Neural cell (in vitro differentiated cells): ENCODE measurements around the gene SPINK2. TPM values are rescaled to one million over a fixed set of nuclear protein-coding genes. Genes with fewer than 3 reads are reported as not detected.

ENCODE experiments used
- H2AFZ ChIP-seq: fragments of 200-600, 300-800 bp; sonication (generic), shearing (Covaris generic); 2 replicates; pipeline ENCODE4 v1.6.0; 2014; ENCODE audit warnings: low read depth, mild to moderate bottlenecking, antibody characterized with exemption, low read length, moderate library complexity
- H3F3A ChIP-seq: fragments of 200-600 bp; shearing (Covaris generic); 2 replicates; pipeline ENCODE4 v1.6.1; 2016; ENCODE audit warnings: mild to moderate bottlenecking, moderate library complexity, mixed read lengths, antibody characterized with exemption, low read length; ENCODE audit not compliant: insufficient read depth, poor library complexity, severe bottlenecking
- H3K27ac ChIP-seq: fragments of 200-600, 300-800 bp; sonication (generic), shearing (Covaris generic); 2 replicates; pipeline ENCODE4 v1.5.1; 2014; ENCODE audit warnings: mild to moderate bottlenecking, low read length, moderate library complexity
- H3K27me3 ChIP-seq: fragments of 300-800, 200-600 bp; sonication (generic), shearing (Covaris generic); 2 replicates; pipeline ENCODE4 v1.6.0; 2014; ENCODE audit warnings: mild to moderate bottlenecking, low read depth, low read length, moderate library complexity; ENCODE audit not compliant: insufficient read depth
- H3K36me3 ChIP-seq: fragments of 300-800, 200-600 bp; sonication (generic), shearing (Covaris generic); 2 replicates; pipeline ENCODE4 v1.5.1; 2014; ENCODE audit warnings: mild to moderate bottlenecking, antibody characterized with exemption, low read length, moderate library complexity; ENCODE audit not compliant: insufficient read depth
- H3K4me2 ChIP-seq: fragments of 300-800, 200-600 bp; sonication (generic), shearing (Covaris generic); 2 replicates; pipeline ENCODE4 v1.6.0; 2014; ENCODE audit warnings: mild to moderate bottlenecking, low read length
- H3K4me3 ChIP-seq: fragments of 300-800, 200-600 bp; sonication (generic), shearing (Covaris generic); 2 replicates; pipeline ENCODE4 v1.5.1; 2014; ENCODE audit warnings: mild to moderate bottlenecking, low read length, moderate library complexity
- H3K79me2 ChIP-seq: fragments of 200-600 bp; shearing (Covaris generic); replicated peaks from 2 replicates; pipeline ENCODE4 v1.6.0; 2014; ENCODE audit warnings: mild to moderate bottlenecking, low read length, moderate library complexity; ENCODE audit not compliant: insufficient read depth
- H3K9ac ChIP-seq: fragments of 300-800, 200-600 bp; sonication (generic), shearing (Covaris generic); 2 replicates; pipeline ENCODE4 v1.6.1; 2016; ENCODE audit warnings: mild to moderate bottlenecking, low read length, mixed read lengths
- H3K9me2 ChIP-seq: fragments of 200-600 bp; shearing (Covaris generic); 2 replicates; pipeline ENCODE4 v1.6.1; 2016; ENCODE audit warnings: mild to moderate bottlenecking, low read length, mixed read lengths; ENCODE audit not compliant: insufficient read depth
- H3K9me3 ChIP-seq: fragments of 200-600, 300-800 bp; sonication (generic), shearing (Covaris generic); 2 replicates; pipeline ENCODE4 v1.6.1; 2016; ENCODE audit warnings: mild to moderate bottlenecking, mixed run types, low read length, moderate library complexity, mixed read lengths
- H4K20me1 ChIP-seq: fragments of 200-600 bp; shearing (Covaris generic); 2 replicates; pipeline ENCODE4 v1.6.1; 2016; ENCODE audit warnings: mild to moderate bottlenecking, mixed run types; ENCODE audit not compliant: insufficient read depth
- EP300 ChIP-seq: fragments of 450-650 bp; conservative IDR thresholded peaks from 2 replicates; pipeline ENCODE4 v1.6.1; 2014; ENCODE audit warnings: antibody characterized with exemption, mild to moderate bottlenecking, moderate library complexity; ENCODE audit not compliant: poor library complexity, severe bottlenecking
- EZH2 ChIP-seq: fragments of 200-600, 300-800 bp; shearing (Covaris generic), sonication (generic); IDR thresholded peaks from 2 replicates; pipeline ENCODE4 v1.6.1; 2014; ENCODE audit warnings: antibody characterized with exemption, low read length, borderline replicate concordance, mild to moderate bottlenecking; ENCODE audit not compliant: insufficient read depth, poor library complexity, severe bottlenecking
- MXI1 ChIP-seq: fragments of 450-650 bp; conservative IDR thresholded peaks from 2 replicates; pipeline ENCODE4 v1.6.1; 2014; ENCODE audit warnings: antibody characterized with exemption, mild to moderate bottlenecking; ENCODE audit not compliant: poor library complexity, severe bottlenecking
- POLR2AphosphoS5 ChIP-seq: IDR thresholded peaks from 2 replicates; pipeline ENCODE4 v1.6.1; 2012
- RAD21 ChIP-seq: fragments of 450-650 bp; conservative IDR thresholded peaks from 2 replicates; pipeline ENCODE4 v1.6.1; 2014; ENCODE audit warnings: antibody characterized with exemption, mild to moderate bottlenecking, moderate library complexity
- REST ChIP-seq: IDR thresholded peaks from 2 replicates; pipeline ENCODE4 v1.6.1; 2012; ENCODE audit warnings: borderline replicate concordance
- SMC3 ChIP-seq: fragments of 450-650 bp; conservative IDR thresholded peaks from 2 replicates; pipeline ENCODE4 v1.6.1; 2014; ENCODE audit warnings: antibody characterized with exemption, mild to moderate bottlenecking, moderate library complexity; ENCODE audit not compliant: poor library complexity
- TAF1 ChIP-seq: IDR thresholded peaks from 2 replicates; pipeline ENCODE4 v1.6.1; 2012; ENCODE audit warnings: low read depth
- polyA plus RNA-seq: library from polyadenylated mRNA; depleted of rRNA; stranded (reverse); fragments of >200 nt; gene quantifications from 2 replicates; pipeline ENCODE4 v1.2.3, GENCODE V29; 2014
- TF ChIP-seq, protein P1 (sequence below): fragments of 450-650 bp; IDR thresholded peaks from 2 replicates; pipeline ENCODE4 v1.5.1; 2014; ENCODE audit warnings: antibody characterized with exemption, mild to moderate bottlenecking, moderate library complexity; ENCODE audit not compliant: poor library complexity, severe bottlenecking

SPINK2 gene
- polyA plus RNA-seq, 1 donor from 2014 or later: 1.4 TPM

GRCh38 chr4:56843421-56843899 lies 22.0 kb upstream of the SPINK2 start:
- H3F3A ChIP-seq: no peaks in the 10 kb centered on the region
- no peaks in the 10 kb centered on the region for H3K79me2 ChIP-seq
- no peaks in the 10 kb centered on the region for H3K27me3 ChIP-seq
- H3K9me2 ChIP-seq: no peaks in the 10 kb centered on the region
- no peaks in the 10 kb centered on the region for H4K20me1 ChIP-seq
- H3K27ac ChIP-seq: no peak overlapping the region
- TF ChIP-seq EZH2 (no peak), SMC3 (no peak), MXI1 (no peak), RAD21 (no peak), TAF1 (no peak), POLR2AphosphoS5 (no peak), EP300 (no peak), REST (no peak)
- TF ChIP-seq, protein P1, sequence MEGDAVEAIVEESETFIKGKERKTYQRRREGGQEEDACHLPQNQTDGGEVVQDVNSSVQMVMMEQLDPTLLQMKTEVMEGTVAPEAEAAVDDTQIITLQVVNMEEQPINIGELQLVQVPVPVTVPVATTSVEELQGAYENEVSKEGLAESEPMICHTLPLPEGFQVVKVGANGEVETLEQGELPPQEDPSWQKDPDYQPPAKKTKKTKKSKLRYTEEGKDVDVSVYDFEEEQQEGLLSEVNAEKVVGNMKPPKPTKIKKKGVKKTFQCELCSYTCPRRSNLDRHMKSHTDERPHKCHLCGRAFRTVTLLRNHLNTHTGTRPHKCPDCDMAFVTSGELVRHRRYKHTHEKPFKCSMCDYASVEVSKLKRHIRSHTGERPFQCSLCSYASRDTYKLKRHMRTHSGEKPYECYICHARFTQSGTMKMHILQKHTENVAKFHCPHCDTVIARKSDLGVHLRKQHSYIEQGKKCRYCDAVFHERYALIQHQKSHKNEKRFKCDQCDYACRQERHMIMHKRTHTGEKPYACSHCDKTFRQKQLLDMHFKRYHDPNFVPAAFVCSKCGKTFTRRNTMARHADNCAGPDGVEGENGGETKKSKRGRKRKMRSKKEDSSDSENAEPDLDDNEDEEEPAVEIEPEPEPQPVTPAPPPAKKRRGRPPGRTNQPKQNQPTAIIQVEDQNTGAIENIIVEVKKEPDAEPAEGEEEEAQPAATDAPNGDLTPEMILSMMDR: no peak
- H3K36me3 ChIP-seq: no peaks in the 10 kb centered on the region
- H2AFZ ChIP-seq: no peak overlapping the region
- no peaks in the 10 kb centered on the region for H3K9me3 ChIP-seq
- H3K4me2 ChIP-seq: no peak overlapping the region
- H3K4me3 ChIP-seq: no peak overlapping the region
- no peak overlapping the region for H3K9ac ChIP-seq

GRCh38 chr4:56840559-56840958 lies 19.1 kb upstream of the SPINK2 start:
- TF ChIP-seq MXI1 (no peak), EP300 (no peak), EZH2 (no peak), SMC3 (no peak), REST (no peak), RAD21 (no peak), POLR2AphosphoS5 (no peak), TAF1 (no peak)
- TF ChIP-seq, protein P1: no peak
- H2AFZ ChIP-seq: no peak overlapping the region
- no peaks in the 10 kb centered on the region for H3F3A ChIP-seq

More at GRCh38 chr4:56840559-56840958, 19.1 kb upstream of the SPINK2 start:
- no peak overlapping the region for H3K4me2 ChIP-seq
- H3K4me3 ChIP-seq: no peak overlapping the region
- H4K20me1 ChIP-seq: no peaks in the 10 kb centered on the region
- no peaks in the 10 kb centered on the region for H3K9me2 ChIP-seq
- H3K9ac ChIP-seq: no peak overlapping the region
- no peaks in the 10 kb centered on the region for H3K27me3 ChIP-seq
- no peaks in the 10 kb centered on the region for H3K79me2 ChIP-seq
- no peak overlapping the region for H3K27ac ChIP-seq
- H3K36me3 ChIP-seq: no peaks in the 10 kb centered on the region
- H3K9me3 ChIP-seq: no peaks in the 10 kb centered on the region
